Measurements from ENCODE around the gene CADM1.
A peak's percentile ranks its signal among the peaks of the same experiment; 100 is the strongest.

The CADM1 gene

GRCh38 chr11:115272925-115273324, 231.3 kb downstream of the CADM1 start:
- DNase-seq = no peak

GRCh38 chr11:115271643-115272042, 232.6 kb downstream of the CADM1 start:
- no peak for DNase-seq

GRCh38 chr11:115269191-115269950, 234.8 kb downstream of the CADM1 start:
- DNase-seq = no peak

GRCh38 chr11:115267871-115268270, 236.3 kb downstream of the CADM1 start:
- peak; percentile 66 for DNase-seq

DNA sequence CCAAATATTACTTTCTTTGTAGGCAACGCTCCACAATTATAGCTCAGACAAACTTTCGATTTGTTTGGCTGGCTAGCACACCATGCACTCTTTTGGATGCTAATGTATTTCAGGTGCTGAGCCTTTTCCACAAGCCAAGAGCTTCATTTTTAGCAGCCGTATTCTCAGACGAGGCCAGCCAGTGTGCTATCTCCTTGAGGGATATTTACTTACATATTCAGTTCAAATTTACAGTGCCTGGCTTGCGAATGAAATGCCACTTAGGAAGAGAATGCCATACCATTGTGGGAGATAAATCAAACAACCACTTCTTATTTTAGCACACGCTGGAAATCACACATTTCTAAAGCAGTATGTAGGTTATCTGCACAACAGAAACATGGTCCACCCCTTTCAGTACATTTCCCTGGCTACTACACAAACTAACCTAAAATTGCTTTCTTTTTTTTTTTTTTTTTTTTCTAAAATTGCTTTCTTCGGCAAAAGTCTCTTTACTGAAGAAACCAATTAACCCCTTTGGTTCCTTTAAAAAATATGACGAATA, 236.9 kb downstream of the CADM1 start:
- no peak for DNase-seq

DNA sequence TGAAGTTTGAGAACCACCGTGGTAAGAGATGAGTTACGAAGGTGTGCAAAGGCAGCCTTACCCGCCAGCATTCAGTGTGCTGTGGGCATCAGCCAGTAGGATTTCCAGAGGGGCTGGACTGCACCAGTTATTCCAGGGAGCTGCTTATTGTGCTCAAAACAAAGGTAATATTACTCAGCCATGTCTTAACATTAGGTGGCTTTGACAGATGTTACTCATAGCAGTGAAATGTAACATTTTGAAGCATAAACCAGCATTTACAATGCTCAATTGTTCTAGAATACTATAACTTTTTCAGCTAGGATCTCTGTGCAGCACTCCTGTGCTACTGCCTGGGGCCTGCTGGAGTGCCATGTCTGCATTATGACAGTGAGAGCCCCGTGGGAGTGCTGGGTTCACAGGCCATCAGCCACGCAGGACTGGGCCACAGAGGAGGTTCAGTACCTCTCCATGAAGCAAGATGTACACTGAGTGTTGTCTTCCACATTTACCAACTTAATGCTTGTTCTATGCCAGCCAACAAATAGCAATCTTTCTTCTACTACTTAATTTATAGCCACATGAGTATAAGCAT, 238.1 kb downstream of the CADM1 start:
- DNase-seq = no peak

- no peak for DNase-seq
Measured at GRCh38 chr11:115263799-115264656, 240.2 kb downstream of the CADM1 start.

DNA sequence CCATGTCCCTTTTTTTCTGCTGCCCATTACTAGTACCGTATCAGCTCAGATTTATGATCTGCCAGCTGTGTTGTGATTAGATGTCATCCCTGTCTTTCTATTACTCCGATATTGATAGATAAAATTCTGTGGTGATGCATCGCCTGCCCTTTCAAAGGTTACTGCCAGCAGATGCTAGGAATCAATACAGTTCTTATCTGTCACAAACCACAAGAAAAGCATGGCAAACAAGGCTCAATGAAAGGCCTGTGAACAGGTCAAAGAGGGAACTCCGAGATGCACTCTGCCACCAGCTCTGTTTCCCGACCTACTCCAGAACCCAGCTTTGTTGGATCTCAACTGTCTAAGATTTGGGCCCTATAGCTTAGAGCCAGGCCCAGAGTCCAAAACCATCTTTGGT, 246.0 kb downstream of the CADM1 start:
- no peak for DNase-seq

- no peak for DNase-seq
Measured at GRCh38 chr11:115257678-115258077, 246.5 kb downstream of the CADM1 start.

DNA sequence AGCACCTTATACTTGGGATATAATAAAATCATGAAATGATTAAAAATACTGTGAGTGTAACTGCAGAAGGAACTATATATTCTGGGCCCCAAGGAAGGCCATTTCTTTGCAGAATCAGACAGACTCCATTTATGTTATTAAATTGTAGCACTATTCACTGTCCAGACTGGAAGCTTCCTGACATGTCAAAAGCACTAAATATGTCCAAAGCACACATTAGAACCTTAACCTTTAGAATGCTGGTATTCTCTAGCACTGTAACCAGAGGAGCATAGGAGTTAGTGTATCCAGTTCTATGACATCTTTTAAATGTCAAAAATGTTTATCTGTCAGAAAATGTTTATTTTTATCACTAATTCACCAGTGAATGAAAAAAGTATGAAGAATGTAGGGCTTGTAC, 246.9 kb downstream of the CADM1 start:
- DNase-seq = no peak

DNA sequence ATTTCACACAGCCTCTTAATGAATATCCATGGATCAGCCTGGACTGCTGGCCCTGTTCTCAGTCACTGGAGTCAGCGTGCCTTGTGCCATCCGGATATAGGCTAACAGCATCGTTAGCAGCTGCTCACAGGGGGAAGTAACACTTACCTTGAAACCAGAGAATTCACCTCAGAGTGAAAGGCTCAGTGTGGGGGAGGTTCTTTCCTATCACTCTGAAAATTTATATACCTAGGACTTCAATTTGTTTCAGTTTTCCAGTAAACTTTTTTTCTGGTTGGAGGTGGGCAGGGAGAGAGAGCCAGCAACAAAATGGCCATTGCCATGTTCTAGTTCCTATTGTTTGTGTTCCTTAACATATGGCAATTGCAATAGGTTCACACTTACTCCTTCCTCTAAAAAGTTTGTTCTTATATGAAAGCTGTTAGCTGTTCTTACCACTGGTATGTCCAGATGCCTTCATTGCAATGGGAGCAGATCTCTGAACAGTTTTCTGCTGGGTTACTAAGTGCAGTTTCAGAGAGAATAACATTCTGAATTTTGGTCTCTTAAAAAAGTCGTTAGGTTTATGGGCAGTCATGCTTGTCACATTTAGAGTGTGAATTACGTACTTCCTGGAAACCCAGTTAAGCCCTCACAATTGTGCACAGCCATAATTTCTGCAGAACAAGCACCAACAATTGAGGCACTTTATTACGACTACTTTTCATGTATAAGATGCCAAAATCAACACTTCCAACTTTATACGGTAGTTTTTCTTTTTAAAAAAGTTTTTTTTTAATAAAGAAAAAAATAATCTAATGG, 247.6 kb downstream of the CADM1 start:
- no peak for DNase-seq

- peak; percentile 17 for DNase-seq
Measured at GRCh38 chr11:115255006-115255762, 249.0 kb downstream of the CADM1 start.

GRCh38 chr11:115251126-115251525, 253.1 kb downstream of the CADM1 start:
- DNase-seq = no peak

GRCh38 chr11:115249061-115249578, 255.1 kb downstream of the CADM1 start:
- no peak for DNase-seq

DNA sequence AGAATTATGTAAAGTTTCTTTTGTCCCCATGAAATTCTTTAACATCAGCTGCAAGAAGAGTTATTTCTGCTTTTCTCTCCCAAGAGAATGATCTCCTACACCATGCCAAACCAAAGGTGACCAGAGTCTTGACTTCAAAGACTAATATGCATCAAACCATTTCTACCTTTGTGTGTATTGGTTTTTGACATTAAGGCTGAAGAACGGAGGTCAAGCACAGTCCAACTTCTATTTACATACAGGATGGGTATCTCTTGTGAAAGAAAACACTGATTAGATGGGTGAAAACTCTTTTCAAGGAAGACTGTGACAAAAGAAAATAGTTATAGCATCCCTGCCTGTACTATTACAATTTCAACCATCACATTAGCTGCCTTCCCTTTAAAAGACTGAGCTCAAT, 256.3 kb downstream of the CADM1 start:
- DNase-seq = no peak

GRCh38 chr11:115247361-115247760, 256.9 kb downstream of the CADM1 start:
- peak; percentile 95 for DNase-seq

DNA sequence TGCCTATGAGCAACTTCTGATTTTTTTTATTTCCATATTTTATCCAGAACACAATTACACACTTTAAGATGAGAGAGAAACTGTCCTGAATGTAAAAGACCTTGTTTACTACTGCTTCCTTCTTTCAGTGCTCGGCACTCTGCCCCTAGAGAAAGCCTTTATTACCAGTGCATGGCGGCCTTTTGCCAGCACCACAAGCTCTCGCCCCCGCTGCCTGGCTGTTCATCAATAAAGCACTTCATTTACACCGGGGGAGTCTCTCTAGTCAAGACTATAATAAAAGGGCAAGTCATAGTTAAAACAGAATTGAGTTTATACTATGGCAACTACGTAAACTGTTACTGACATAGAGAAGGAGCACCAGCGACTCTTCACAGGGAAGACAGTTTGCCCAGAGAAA, 259.5 kb downstream of the CADM1 start:
- DNase-seq = no peak

DNA sequence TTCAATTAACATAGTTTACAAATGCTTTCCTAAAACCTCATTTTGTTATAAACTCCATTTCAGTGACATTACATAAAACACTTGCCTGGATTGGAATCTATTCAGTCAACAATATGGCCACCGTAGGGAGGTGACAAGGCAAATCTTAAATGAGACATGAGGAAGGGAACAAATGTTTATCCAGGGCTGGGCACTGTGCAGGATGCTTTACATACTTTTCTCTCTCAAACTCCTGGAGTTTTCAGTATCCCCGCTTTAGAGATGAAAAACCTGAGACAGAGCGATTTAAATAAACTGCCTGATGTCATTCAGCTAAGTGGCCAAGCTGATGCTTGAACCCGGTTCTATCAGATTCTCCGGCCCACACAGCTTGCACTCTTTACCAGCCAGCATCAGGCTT, 259.9 kb downstream of the CADM1 start:
- DNase-seq = no peak

DNA sequence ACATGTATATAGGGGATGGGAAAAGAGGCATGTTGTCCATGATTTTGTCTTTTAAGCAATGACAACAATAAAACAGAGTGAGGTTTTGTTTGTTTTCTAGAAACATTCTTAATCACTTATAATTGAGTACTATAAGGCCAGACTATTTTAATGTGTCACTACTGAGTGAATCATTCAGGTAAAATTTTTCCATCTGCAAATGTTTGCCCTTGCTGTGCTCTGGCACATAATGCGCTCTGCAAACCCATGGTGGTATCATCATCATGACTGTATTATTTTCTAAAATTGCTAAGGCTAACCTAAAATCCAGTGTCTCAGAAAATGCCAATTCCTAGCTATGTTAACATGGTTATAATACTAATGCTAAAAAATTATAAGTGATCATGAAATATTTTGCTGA, 261.2 kb downstream of the CADM1 start:
- DNase-seq = no peak

- no peak for DNase-seq
Measured at GRCh38 chr11:115241899-115242298, 262.3 kb downstream of the CADM1 start.

GRCh38 chr11:115238791-115239190, 265.4 kb downstream of the CADM1 start:
- DNase-seq = peak; percentile 6
